Stimulated activated CD8-positive, alpha-beta memory T cell treated with anti-CD3 and anti-CD28 coated beads, Interleukin-12 subunit alpha, Interleukin-12 subunit beta, amount 100 ng/mL, for 24 hours (primary cell): ENCODE results near the gene MAPK10.

ENCODE experiments used
- DNase-seq: peaks from one replicate; pipeline ENCODE4 v3.0.0-alpha.2; 2020; ENCODE audit errors: extremely low read depth

MAPK10 gene

GRCh38 chr4:86278126-86278525 lies 81.7 kb downstream of the MAPK10 start:
- no peak for DNase-seq

- DNase-seq, result no peak
Observed at GRCh38 chr4:86274642-86275041, 85.2 kb downstream of the MAPK10 start.

DNA sequence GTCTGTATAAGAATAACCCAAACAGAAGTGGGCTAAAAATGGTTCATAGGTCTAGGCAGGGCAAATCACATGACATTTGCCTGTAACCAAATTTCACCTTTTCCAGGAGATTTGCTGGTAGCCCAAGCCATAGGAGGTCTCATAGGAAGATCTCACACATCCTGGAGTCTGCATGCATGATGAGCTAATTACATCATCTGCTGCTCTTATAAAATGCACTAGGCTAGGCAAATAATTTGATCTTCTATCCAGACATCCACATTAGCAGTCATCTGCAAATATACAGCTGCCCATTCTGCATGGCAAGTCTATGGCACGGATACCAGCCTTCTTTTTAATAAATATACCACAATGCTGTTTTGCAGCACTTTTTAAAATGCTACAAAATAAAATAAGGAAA lies 87.2 kb downstream of the MAPK10 start:
- no peak for DNase-seq

- no peak for DNase-seq
Observed at GRCh38 chr4:86271057-86271456, 88.8 kb downstream of the MAPK10 start.

GRCh38 chr4:86269354-86269753 lies 90.5 kb downstream of the MAPK10 start:
- no peak for DNase-seq

- DNase-seq, result no peak
Observed at GRCh38 chr4:86264241-86264640, 95.6 kb downstream of the MAPK10 start.

DNA sequence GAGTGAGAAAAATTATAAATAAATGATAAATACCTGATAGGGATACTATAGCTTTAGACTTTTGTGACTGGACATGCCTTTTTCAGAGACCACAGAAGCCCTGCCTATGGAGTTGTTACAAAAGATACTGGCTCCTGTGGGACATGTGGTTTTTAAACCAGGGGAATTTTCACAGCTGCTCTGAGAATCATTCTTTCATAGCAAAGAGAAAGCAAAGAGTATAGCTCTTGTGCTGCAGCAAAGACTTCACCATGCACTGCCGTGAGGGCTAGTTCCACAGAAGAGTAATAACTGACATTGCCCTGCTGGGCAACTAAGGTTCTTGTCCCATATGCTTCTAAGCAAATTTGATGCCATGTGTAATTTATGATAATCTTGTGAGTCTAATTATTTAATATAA lies 98.2 kb downstream of the MAPK10 start:
- no peak for DNase-seq

- no peak for DNase-seq
Observed at GRCh38 chr4:86256086-86256485, 103.8 kb downstream of the MAPK10 start.

GRCh38 chr4:86250619-86251018 lies 109.2 kb downstream of the MAPK10 start:
- no peak for DNase-seq

GRCh38 chr4:86250006-86250405 lies 109.8 kb downstream of the MAPK10 start:
- no peak for DNase-seq

GRCh38 chr4:86249074-86249473 lies 110.8 kb downstream of the MAPK10 start:
- no peak for DNase-seq

GRCh38 chr4:86247906-86248305 lies 111.9 kb downstream of the MAPK10 start:
- no peak for DNase-seq

DNA sequence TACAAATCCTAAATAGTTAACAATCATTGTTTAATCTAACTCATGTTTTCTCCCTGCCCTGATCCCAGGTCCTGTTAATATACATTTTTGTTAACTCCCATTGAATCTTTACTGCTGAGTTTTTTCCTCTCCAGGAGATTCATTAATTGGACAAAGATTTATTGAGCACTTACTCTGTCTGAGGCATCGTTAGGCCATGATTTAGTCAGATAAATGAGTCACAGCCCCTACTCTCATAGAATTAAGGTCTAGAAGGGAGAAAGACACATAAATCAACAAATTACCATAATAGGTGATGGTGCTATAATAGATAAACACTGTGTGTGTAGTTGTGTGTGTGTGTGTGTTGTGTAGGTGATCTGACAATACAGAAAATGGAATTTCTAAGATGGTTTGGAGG lies 112.5 kb downstream of the MAPK10 start:
- DNase-seq, result no peak

- no peak for DNase-seq
Observed at GRCh38 chr4:86243750-86244149, 116.1 kb downstream of the MAPK10 start.

DNA sequence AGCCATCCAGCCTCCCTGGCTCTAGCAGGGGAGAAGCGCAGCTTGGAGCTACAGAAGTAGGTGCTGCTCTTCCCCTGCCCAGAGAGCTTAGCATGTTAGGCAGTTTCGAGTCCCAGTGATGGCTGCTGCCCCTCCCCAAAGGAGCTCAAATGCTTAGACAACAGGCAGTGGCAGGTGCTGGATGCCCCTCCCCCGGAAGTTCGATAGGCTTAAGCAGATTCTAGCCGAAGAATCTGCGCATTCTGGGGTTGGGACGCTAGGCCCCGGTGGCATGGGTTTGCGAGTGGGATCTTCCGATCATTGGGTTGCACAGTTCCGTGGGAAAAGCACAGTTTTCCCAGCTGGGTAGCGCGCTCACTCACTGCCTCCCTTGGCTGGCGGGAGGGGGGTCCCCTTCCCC lies 117.2 kb downstream of the MAPK10 start:
- DNase-seq, result no peak

DNA sequence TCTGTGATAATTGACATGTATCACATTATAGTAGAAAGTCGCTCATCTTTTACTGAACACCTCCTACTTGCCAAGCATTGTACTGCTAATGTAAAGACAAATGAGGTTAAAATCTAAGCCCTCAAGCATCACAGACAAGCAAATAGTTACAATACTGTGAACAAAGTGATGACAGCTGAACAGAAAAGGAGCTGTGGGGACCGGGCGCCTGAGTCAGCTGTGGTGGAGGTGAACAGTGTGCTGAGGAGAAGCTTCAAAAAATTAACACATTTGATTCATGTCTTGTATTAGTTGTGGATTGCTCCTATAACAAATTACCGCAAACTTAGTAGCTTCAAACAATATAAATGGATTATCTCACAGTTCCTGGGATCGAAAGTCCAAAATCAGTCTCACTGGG lies 124.3 kb downstream of the MAPK10 start:
- no peak for DNase-seq

- no peak for DNase-seq
Observed at GRCh38 chr4:86233681-86234080, 126.2 kb downstream of the MAPK10 start.

DNA sequence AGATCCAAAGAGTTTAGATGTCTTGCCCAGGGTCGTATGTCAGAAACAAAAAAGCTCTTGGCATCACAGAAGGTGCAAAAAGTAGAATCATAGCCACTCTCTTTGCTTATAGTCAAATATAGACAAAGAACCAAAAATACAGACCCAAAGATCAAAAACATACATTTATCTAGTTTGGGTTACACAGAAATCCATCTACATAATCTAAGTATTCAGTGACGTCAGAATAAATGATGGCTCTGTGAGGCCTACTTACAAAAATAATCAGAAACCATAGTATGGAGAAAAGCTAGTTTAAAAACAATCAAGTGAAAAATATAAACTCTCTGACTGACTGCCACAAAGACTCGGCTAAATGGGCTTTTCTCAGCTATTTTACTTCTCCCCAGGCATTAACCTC lies 126.8 kb downstream of the MAPK10 start:
- no peak for DNase-seq

GRCh38 chr4:86223472-86223871 lies 136.4 kb downstream of the MAPK10 start:
- no peak for DNase-seq

GRCh38 chr4:86221002-86221401 lies 138.9 kb downstream of the MAPK10 start:
- DNase-seq, result no peak

DNA sequence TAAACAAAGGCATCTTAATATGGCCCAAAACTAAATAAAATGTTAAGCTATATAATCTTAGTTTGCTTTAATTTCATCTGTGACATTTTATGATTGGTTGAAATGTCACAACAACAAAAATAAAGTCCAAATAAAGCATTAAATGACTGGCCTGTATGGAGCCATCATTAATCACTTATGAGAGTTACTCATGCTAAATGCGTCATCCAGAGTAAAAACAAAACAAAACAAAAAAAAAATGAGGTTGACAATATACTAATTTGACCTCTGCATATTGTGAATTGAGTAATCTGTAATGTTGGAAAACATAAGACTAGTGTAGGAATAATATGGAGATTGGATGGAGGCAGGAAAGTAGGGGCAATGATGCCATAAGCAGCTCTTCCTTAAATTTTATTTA lies 139.7 kb downstream of the MAPK10 start:
- no peak for DNase-seq

DNA sequence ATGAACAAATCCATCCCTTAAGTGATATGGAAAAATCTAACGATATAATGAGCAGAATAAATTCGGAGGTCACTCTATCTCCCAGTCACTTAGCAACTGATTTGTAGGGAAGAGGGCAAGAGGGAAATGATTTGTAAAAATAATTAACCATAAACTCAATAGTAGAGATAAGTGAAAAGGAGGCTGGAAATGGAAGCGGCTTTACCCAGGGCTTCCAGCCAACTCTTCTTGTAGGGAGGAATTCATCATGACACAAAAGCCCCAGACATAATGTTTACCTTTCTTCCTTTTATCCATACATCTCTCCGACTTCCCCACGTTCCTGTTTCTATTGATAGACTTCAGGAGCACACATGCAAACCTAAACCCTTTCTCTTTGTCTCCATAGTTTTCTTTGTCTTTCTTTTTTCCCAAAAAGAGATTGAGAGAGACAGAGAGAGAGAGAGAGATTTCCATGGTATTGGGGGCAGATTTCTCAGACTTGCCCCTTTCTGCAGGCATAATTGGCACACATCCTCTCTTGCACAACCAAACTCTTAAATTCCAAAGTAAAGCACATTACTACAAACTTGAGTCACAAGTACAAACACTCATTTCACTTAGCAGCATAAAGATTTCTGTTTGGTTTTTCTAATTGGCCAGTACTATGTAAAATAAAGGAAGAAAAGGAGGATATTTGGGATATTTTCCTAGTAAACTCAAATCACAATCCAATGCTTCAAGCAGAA lies 140.9 kb downstream of the MAPK10 start:
- DNase-seq, result no peak

- DNase-seq, result no peak
Observed at GRCh38 chr4:86203176-86203575, 156.7 kb downstream of the MAPK10 start.

DNA sequence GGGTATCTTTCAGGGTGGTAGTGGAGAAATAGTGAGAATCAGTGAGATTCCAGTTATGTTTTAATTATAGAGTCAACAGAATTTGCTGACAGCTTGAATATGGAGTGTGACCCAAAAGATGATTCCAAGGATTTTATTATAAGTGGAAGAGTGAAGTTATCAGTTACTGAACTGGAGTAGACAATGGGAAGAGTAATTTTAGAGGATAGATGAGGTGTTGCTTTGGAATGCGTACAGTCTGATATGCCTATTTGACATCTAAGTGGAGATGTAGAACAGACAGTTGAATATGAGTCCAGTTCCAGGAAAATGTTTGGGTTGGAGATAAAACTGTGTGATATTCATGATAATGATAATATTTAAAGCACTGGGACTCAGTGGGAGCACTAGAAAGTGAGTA lies 174.2 kb downstream of the MAPK10 start:
- DNase-seq, result no peak
